DLD1 (cell line): ENCODE data around the gene PDZK1IP1.
"Not testable (repeated sequence)": the region's sequence is repeated elsewhere in the genome, so short reads cannot be mapped to it uniquely, and the experiment has no call there.

Source experiments
- in situ Hi-C: cut with HindIII; loops from 2 replicates; pipeline ENCODE4 v1.10.0; 2017; ENCODE audit warnings: low sequenced_read_pairs

Gene PDZK1IP1

DNA sequence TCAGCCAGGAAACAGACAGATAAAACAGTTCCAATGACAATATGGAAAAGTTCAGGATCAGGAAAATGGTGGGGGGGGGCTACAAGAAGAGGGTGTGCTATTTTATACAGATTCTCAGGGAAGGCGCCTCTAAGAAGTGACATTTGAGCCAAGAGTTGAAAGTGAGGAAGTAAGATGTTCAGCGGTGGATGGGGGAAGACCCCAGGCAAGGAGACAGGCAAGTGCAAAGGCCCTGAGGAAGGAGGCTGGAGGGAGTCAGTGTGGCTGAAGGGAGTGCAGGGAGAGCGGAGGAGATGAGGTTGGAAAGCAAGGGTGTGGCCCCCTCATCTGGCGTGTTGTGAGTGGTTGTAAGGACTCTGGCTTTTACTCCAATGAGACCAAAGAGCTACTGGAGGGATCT, 8.4 kb upstream of the PDZK1IP1 start:
- in situ Hi-C loops, result no loop called here

DNA sequence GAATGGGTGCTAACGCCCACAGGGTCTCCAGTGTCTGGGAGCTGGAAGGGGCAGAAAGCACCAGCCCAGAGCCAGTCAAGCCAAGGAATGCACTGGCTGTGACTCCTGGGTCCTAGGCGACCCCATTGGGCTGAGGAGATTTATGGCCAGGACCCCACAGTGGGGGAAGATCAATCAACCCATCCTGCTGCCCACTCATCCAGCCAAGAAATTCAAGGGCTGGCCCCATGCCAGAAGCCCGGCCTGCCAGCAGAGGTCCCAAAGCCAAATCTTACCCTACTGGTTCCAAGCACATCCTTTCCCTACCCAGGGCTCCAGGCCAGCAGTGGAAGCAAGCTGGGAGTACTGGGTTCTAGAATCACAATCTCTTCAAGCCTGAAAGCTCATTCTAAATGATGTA, 6.8 kb upstream of the PDZK1IP1 start:
- in situ Hi-C loops, result no loop called here

DNA sequence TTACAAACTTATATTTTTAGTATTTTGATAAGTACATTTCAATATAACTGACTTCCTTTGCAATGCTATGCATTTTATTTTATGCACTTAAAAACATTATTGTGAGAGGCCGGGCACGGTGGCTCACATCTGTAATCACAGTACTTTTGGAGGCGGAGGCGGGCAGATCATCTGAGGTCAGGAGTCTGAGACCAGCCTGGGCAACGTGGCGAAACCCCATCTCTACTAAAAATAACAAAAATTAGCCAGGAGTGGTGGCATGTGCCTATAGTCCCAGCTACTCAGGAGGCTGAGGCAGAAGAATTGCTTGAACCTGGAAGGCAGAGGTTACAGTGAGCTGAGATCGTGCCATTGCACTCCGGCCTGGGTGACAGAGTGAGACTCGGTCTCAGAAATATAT, 6.1 kb upstream of the PDZK1IP1 start:
- in situ Hi-C loops, result not testable (repeated sequence)

DNA sequence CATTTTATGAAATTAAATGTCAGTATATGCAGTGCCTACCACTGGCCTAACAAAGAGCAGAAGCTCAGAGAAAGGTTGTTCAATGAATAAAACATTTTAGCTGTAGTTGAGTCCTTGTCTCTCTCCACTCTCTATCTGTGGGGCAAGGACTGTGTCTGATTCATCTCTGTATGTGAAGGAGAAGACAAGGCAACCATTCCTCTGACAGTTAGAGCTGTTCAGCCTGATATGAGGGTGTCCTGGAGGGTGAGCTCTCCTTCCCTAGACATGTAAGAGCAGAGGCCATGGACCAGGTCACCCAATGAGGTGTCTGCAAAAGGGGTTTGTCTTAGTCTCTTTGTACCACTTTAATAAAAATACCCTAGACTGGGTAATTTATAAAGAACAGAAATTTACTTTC, 4.5 kb upstream of the PDZK1IP1 start:
- in situ Hi-C loops, result no loop called here

DNA sequence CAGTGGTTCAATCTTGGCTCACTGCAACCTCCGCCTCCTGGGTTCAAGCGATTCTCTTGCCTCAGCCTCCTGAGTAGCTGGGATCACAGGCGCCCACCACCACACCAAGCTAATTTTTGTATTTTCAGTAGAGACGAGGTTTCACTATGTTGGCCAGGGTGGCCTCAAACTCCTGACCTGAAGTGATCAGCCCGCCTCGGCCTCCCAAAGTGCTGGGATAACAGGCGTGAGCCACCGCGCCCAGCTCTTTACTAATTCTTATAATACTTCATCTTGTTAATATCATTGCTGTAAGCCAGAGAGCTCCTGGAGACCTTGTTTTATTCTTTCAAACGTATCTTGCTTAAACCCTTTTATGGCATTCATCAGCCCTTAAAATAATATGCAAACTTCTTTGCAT, 3.7 kb upstream of the PDZK1IP1 start:
- in situ Hi-C loops, result not testable (repeated sequence)

DNA sequence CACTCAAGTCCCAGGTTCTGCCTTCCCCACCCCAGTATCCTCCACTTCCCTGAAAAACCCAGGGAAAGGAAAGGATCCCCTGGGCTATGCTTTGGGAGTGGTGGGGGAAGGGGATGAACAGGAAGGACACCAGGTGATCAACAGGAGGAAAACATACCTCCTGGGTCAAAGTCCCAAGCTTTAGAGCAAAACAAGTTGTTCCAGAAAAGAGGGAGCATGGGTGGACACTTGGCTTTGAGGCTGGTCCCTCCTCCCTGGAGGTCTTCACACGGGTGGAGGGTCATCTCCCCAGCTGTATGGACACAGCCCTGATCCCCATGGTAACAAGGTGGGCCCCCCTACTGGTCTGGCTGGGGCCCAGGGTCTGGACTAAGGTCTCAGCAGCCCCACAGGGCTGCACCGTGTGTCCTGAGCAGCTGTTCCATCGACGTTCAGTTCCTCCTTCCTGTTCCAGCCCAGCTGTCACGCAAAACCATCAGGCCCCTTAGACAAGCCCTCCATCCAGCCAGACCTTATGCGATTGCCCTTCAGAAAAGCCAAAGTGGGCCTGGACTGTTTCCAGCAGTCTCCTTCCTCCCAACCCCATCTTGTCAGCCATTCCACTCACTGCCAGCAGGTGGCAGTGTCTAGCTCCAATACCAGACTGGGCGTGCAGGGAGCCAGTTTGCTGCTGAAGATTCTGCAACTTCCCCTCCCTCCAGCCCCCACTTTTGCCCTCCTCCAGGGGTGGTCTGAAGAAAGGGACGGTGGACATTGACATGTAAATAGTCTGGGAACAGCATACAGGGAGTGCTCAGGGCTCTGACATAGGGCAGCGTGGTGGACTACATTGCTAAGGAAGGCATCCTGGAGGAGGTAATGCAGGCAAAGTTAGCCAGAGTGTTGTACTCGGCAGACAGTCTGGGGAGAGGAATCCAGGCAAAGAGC, 2.9 kb upstream of the PDZK1IP1 start:
- in situ Hi-C loops, result no loop called here

DNA sequence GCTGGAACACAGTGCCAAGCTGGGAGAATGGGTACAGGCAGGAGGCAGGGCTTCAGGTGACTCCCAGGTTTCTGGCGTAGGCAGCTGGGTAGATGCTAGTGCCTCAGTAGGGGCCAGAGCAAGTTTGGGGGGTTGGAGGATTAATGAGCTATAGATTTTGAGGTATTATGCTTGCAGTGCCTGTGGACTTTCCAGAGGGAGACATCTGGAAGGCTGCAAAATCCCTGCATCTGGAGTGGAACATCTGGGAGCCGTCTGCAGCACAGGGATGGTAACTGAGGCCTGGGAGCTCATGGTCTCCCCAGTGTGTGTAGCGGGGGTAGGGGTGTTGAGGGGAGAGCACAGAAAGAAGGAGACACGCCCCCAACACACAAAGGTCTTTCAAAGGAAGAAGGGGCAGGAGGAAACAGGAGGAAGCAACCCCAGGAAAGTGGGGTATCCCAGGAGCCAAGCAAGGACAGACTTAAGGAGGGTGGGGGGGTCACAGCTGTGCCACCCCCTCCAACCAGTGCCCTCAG, 2.2 kb upstream of the PDZK1IP1 start:
- in situ Hi-C loops, result no loop called here

DNA sequence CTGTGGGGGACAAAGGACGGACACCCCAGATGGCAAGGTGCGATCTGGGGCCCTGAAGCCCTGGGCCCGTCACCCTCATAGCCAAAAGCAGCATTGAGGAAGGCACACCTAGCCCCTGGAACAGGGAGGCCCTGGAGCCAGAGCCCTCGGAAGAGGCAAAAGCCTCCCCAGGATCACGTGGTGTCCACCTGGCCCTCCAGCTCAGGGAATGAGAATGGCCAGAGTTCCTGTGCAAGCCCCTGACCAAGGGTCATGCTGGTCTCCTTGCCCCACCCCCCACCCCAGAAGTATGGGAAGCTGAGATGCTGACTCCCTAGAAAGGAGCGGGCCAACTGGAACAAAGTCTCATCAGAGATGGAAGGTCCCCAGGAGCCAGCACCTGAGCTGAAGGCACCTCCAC, 1.0 kb upstream of the PDZK1IP1 start:
- in situ Hi-C loops, result no loop called here

DNA sequence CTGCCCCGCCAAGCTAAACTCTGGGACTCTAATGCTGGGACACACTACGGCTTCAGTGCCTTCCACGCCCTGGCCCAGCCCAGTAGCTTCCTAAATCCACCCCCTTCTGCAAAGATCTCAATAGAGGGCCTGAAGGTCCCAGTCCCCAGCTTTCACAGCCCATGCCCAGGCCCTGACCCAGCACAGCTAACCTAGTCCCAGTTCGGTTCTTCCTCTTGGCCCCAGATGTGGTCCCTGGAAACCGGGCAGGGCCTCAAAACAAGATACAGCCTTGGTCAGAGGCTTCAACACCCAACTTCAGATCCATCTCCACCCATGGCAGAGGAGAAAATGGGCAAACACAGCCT, 646 bp upstream of the PDZK1IP1 start:
- in situ Hi-C loops, result no loop called here

DNA sequence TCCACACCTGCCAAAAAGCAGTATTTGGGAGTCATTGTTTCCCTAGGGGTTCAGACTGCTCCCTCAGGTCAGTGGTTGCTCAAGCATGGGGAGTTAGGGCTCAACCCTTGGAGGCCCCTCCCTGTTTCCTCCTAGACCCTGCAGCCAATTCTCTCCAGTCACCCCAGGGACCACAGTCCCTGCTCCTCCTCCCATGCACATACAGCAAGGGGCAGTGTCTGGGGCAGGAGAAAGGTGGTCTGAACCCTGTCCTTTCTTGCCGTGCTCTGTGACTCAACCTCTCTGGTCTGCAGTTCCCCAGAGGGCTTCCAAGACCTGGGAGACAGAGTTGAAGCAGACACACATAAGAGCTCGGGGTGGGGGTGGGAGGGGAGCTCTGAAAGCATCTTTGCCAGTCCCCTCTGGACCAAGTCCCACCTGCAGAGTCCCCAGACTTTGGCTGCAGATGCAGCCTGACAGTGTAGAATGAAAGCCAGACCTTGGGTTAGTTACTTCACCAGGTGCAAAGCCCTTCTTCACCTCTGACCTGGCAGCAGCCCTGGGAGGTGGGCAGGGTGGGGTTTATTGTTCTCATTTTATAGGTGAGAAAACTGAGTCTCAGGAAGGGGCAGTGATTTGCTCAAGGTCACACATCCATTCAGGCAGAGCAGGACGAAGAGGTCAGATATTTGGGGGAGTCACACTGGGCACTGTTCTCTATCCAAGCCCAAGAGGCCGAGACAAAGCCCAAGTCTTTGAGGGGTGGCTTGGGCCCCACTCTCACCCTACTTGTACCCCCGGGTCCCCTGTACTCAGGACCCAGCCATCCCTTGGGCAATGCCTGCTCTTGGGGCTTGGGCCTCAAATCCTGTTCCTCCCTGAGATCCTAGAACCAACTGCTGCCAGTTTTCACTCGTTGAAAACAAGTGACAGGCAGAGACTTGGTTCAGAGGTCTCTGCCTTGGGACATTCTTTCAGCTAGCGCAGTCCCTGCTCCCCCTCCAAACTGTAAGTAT, 748 bp downstream of the PDZK1IP1 start:
- in situ Hi-C loops, result no loop called here

DNA sequence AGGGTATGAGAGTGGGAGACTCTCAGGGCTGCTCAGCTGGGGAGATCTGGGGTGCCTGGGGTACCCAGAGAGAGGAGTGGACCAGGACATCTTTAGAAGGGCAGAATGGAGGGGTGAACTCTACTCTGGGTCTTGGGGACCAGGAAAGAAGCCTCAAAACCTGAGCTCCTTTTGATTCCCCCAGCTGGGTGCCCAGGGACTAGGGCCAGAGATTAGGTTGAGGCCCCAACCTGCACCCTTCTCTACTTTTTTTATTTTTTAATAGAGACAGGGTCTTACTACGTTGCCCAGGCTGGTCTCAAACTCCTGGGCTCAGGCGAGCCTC, 1.9 kb downstream of the PDZK1IP1 start:
- in situ Hi-C loops, result no loop called here

DNA sequence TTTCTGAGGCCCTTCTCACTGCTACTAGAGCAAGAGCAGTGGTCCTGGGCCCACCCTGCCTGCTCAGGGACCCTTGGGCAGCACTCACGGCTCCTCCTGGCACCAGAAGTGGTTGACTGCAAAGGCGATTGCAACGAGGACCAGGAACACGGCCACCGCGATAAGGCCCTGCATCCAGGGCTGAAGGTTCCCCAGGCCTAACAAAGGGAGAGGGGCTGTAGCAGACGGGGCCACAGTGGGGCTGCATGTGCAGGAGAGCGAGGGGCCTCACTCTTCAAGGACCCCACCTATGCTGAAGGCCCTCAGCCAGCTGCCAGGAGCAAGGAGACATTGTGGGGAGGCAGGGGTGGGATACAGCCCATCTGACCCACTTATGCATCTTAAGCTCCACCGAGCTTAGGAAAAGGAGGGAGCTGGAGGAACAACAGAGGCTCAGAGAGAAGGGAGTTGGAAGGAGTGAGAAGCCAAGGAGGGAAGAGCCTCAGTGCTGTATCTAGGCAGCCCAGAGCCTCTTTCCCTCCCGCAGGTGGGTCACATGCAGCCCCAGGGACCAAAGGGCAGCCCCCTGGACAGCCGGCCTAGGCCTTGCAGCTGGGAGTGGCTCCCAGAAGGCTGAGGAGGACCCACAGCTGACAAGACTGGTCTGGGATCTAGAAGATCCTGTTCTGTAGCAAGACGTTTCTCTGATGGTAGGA, 2.5 kb downstream of the PDZK1IP1 start:
- in situ Hi-C loops, result no loop called here

DNA sequence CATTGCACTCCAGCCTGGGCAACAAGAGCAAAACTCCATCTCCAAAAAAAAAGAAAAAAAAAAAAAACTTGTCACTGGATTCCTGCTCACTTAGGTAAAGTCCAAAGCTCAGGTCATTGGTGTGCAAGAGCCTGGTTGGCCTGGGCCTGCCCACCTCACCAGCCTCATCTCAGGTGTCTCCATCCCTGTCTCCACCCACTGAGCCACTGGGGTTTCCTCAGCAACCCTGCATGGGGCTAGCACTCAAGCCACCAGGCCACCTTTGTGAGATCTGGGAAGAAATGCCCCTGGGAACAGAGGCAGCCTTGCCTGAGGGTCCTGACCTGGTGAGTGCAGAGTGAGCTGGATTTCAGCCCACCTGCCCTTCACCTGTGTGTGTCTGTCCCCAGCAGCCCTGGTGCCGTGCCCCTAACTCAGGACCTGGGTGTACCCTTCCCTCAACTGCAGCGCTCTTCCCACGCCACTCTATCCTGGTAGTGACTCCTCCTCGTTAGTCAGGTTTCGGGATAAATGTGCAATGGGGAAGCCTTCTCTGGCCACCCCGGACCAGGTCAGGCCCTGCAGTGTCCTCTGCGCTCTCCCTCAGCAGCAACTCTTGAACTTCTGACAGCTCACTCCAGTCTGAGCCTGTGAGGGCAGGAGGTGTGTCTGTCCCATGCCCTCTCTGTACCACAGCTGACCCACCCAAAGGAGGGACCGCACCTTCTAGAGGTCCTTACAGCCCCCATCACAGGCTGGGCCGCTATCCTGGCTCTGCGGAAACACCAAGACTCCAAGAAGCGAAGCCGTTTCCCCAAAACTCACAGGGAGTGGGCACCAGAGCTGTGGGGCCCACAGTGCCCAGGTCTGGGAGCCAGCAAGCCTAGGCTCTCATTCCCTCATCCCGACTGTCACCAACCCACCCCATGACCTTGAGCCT, 3.3 kb downstream of the PDZK1IP1 start:
- in situ Hi-C loops, result no loop called here

DNA sequence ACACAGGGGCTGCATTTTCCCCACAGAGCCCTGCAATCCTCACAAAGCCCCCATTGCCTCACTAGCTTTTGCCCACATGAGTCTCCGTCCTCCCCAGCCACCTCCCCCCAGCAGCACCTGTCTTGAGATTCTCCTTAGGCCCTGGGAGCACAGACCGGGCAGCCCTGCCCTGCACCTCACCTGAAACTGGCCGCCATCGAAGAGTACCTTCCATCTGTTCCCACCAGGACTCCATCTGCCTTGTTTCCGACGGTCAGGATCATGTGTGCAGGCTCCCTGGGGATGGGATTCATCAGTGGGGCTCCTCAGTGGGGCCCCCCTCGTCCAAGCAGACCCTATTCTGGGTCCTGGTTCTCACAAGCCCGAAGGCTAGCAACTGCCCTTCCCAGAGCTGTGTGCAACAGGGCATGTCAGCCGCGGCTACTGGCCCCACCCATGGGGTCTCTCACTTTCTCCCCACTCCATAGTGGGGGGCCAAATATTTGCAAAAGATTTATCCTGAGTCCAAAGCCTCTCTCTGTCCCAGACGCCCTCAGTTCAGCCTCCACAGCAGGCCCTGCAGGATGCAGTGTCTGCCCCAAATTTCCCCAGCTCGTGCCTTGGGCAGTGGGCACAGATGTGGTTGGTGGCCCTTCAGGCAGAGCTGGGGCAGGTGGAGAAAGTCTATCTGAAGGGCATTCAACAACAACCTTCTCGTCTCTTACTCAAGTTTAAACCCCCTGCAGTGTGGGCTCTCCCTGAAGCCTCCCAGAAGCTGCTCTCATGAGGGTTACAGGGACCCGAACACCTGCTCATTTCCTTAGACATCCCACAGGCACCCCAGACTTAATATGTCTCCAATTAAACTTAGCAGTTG, 4.8 kb downstream of the PDZK1IP1 start:
- in situ Hi-C loops, result no loop called here

DNA sequence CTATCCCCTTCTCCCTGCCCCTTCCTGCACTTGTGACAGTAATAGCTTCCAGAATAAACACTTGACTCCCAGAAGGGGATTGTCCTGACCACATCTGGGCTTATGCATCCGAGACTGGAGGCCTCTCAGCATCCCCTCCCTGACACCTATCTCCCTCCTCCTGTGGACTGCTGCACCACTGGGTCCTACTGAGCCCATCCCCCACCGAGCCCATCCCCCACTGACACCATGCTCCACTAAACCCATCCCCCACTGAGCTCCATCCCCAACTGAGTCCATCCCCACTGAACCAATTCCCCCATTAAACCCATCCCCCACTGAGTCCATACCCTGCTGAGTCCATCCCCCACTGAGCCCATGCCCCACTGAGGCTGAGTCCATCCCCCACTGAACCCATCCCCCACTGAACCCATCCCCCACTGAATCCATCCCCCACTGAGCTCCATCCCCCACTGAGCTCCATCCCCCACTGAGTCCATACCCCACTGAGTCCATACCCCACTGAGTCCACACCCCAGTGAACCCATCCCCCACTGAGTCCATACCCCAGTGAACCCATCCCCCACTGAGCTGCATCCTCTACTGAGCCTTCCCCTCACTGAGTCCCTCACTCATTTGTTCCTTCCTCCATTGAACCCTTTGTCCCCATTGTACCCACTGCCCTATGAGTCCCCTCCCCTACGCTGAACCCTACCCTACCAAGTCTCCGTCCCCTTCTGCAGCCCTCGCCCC, 5.6 kb downstream of the PDZK1IP1 start:
- in situ Hi-C loops, result no loop called here

DNA sequence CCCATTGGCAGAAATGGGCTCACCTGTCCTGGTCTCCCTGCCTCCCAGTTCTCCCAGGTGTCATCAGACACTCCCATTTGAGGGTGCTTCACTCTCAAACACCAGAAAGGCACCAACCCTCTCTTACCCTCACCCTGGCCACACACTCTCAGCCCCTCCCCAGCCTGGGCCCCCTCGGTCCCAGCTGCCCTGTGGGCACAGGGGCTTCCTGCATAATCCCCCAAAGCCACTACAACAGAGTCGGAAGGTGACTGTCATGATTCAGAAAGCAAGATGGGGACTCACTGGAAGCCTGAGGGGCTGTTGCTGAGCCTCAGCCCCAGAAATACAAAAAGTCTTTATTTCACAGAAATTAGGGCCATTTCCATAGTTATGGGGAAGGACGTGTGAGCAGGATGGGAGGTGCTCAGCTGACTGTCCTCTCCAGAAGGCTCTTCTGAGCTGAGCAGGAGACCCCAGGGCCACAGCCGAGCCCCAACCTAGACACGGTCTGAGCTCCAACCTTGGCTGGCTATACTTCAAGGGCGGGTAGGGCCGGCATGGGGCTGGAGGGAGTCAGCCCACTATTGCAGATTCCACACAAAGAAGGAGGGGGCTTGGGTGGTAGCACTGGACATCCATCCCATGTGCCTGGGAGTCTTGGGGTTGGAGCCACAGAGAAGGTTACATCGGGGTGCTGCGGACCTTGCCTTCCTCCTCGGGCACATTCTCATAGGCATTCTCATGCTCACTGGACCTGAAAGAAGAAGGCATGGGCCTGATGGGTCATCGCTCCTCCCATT, 6.3 kb downstream of the PDZK1IP1 start:
- in situ Hi-C loops, result no loop called here

DNA sequence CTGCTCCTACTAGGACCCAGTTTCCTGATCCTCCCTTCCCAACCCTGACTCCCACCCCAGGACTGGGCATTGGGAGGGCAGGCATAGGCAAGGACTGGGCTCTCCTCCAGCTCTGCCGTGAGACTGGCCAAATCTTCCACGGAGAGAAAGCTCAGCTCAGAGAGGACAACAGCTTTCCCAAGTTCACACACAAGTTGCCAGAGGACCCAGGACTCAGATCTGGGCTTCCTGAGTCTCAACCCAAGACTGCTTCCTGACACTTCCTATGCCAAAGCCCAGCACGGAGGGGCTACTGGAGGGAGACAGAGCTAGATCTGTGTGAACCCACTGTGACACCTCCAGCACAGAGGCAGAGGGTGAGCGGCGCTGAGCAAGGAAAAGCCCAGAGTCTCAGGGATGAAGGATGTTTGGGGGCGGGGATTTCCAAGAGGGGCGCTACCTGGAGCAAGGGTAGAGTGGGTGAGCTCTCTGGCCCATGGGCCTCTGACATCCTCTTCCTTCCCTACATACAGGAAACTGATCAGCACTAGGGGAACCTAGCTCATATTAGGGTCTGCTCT, 7.1 kb downstream of the PDZK1IP1 start:
- in situ Hi-C loops, result no loop called here
